ENCODE data around the gene WDR75. TPM values are rescaled to one million over a fixed set of nuclear protein-coding genes. Genes with fewer than 3 reads are reported as not detected.

WDR75 gene
- total and polyA plus RNA-seq, 9 of the 15 experiments (the other 6 are each of a cell fraction or from before 2014, with no cell fraction given) = 50.9 to 111 (median 76.4) TPM

DNA sequence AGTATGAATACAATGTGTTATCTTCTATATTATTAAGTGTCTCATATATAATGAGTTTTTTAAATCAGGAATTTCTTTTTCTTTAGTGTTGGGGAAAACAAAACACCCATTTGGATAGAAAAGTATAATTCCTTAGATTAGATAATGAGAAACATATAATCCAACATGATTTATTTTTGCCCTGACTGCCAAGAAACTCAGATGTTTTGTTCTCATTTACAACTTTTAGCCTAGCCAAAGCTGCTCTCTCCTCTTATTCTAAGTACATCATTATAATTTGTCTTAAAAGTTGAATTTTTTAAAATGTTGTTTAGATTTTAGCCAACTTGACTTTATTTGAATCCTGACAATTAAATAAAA lies 70.7 kb downstream of the WDR75 start:
- FAIRE-seq (no peak), ATAC-seq (no peak), DNase-seq (ENCODE audit: extremely low read depth in 1 of 4, low spot score in 3 of 4) (no peak)
- BruUV-seq (replicated peaks) = no TSS peak
- H3K27ac ChIP-seq (ENCODE audit: extremely low read depth, low read depth, low read length) = no peak overlapping the region
- ChIA-PET CTCF (ENCODE audit: low intra/inter-chr PET ratio) (no interaction called here), POLR2A (no interaction called here)
- no peaks in the 10 kb centered on the region for H3K9me1 ChIP-seq (ENCODE audit: control insufficient read depth, insufficient read depth, low read length)
- H3K4me1 ChIP-seq (replicated peaks in 1 of 2; ENCODE audit: control insufficient read depth in 2 of 2, insufficient read depth in 2 of 2, low read length in 2 of 2) = peaks cover 0 to 20% of the 10 kb centered on the region in 2 experiments; a peak in 3 of 5 replicates
- no peaks in the 10 kb centered on the region for H4K20me1 ChIP-seq (replicated peaks; ENCODE audit: control insufficient read depth, insufficient read depth, low read length)
- H3K36me3 ChIP-seq (ENCODE audit: control insufficient read depth, insufficient read depth, low read length) = no peaks in the 10 kb centered on the region
- H2AFZ ChIP-seq (ENCODE audit: low read depth, low read length) = no peak overlapping the region
- intact Hi-C loops (cut with micrococcal nuclease) (no loop called here), in situ Hi-C loops (cut with MboI) (no loop called here)
- no peak overlapping the region for H3K4me2 ChIP-seq (ENCODE audit: insufficient read depth, low read length)
- H3K9me3 ChIP-seq (replicated peaks; ENCODE audit: control insufficient read depth, insufficient read depth, low read depth, low read length) = peaks cover 2% of the 10 kb centered on the region; the same call in 1 of the 2 replicates
- TF ChIP-seq MYNN (IDR thresholded peaks at IDR 0.05) (no peak), MYNN (CRISPR knock-in tag; IDR thresholded peaks at IDR 0.05) (no peak), CXXC5 (CRISPR knock-in tag; IDR thresholded peaks at IDR 0.05) (no peak), MYBL2 (IDR thresholded peaks at IDR 0.05; ENCODE audit: low read depth) (no peak), MYBL2 (CRISPR knock-in tag; IDR thresholded peaks at IDR 0.05; ENCODE audit: borderline replicate concordance) (no peak)
- H3K27me3 ChIP-seq (ENCODE audit: control insufficient read depth in 2 of 2, insufficient read depth in 2 of 2, low read length in 2 of 2) = no peaks in the 10 kb centered on the region
- H3K9ac ChIP-seq (ENCODE audit: insufficient read depth in 1 of 2, low read depth in 2 of 2, low read length in 2 of 2) = no peak overlapping the region
- no peak overlapping the region for H3K4me3 ChIP-seq
- H3K79me2 ChIP-seq (ENCODE audit: control insufficient read depth, insufficient read depth, low read length) = no peaks in the 10 kb centered on the region

DNA sequence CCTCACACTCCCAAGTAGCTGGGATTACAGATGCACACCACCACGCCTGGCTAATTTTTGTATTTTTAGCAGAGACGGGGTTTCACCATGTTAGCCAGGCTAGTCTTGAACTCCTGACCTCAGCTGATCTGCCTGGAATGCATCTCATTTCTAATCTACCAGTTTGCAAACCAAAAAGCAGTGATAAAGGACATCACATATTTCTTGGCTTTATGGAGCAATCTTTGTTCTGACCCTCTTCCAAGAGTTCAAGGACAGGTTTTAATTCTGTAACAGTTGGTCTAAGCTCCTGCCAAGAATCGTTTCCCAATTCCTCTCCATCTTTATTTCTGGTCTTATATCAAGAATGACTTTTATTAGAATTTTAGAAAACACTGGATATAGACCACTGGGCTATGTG lies 71.6 kb downstream of the WDR75 start:
- Histone ChIP-seq H3K4me1 (replicated peaks in 1 of 2; ENCODE audit: control insufficient read depth in 2 of 2, insufficient read depth in 2 of 2, low read length in 2 of 2) (peaks cover 0 to 25% of the 10 kb centered on the region in 2 experiments; a peak in 4 of 5 replicates), H2AFZ (ENCODE audit: low read depth, low read length) (no peak overlapping the region), H3K36me3 (ENCODE audit: control insufficient read depth, insufficient read depth, low read length) (no peaks in the 10 kb centered on the region), H3K79me2 (ENCODE audit: control insufficient read depth, insufficient read depth, low read length) (no peaks in the 10 kb centered on the region), H3K27me3 (ENCODE audit: control insufficient read depth in 2 of 2, insufficient read depth in 2 of 2, low read length in 2 of 2) (no peaks in the 10 kb centered on the region), H3K27ac (ENCODE audit: extremely low read depth, low read depth, low read length) (no peak overlapping the region), H3K4me3 (no peak overlapping the region), H4K20me1 (replicated peaks; ENCODE audit: control insufficient read depth, insufficient read depth, low read length) (no peaks in the 10 kb centered on the region), H3K9ac (ENCODE audit: insufficient read depth in 1 of 2, low read depth in 2 of 2, low read length in 2 of 2) (no peak overlapping the region), H3K9me3 (replicated peaks; ENCODE audit: control insufficient read depth, insufficient read depth, low read depth, low read length) (no peaks in the 10 kb centered on the region; the same call in 1 of the 2 replicates), H3K9me1 (ENCODE audit: control insufficient read depth, insufficient read depth, low read length) (no peaks in the 10 kb centered on the region), H3K4me2 (ENCODE audit: insufficient read depth, low read length) (no peak overlapping the region)
- CTCF ChIA-PET (ENCODE audit: low intra/inter-chr PET ratio) = no interaction called here
- intact Hi-C loops (cut with micrococcal nuclease) (no loop called here), in situ Hi-C loops (cut with MboI) (no loop called here)
- no TSS peak for BruUV-seq (replicated peaks)
- ATAC-seq (no peak), FAIRE-seq (no peak), DNase-seq (ENCODE audit: extremely low read depth in 1 of 4, low spot score in 3 of 4) (no peak)
- POLR2A ChIA-PET = no interaction called here
- TF ChIP-seq ZNF668 (CRISPR knock-in tag; IDR thresholded peaks at IDR 0.05) = no peak
- 43% methylated on average over 3 of the region's 3 CpGs for WGBS (ENCODE audit: insufficient coverage, low coverage, missing lambda C conversion rate)
